GM19397 (cell line): ENCODE results near the gene COQ8B.
"Not testable (repeated sequence)": the region's sequence is repeated elsewhere in the genome, so short reads cannot be mapped to it uniquely, and the experiment has no call there.

Source experiments
- ATAC-seq: cut with Tn5 transposase; IDR thresholded peaks from one replicate; pipeline ENCODE4 v1.9.1; 2021; ENCODE audit warnings: mild to moderate bottlenecking, moderate library complexity; ENCODE audit not compliant: unreplicated experiment

The COQ8B gene

DNA sequence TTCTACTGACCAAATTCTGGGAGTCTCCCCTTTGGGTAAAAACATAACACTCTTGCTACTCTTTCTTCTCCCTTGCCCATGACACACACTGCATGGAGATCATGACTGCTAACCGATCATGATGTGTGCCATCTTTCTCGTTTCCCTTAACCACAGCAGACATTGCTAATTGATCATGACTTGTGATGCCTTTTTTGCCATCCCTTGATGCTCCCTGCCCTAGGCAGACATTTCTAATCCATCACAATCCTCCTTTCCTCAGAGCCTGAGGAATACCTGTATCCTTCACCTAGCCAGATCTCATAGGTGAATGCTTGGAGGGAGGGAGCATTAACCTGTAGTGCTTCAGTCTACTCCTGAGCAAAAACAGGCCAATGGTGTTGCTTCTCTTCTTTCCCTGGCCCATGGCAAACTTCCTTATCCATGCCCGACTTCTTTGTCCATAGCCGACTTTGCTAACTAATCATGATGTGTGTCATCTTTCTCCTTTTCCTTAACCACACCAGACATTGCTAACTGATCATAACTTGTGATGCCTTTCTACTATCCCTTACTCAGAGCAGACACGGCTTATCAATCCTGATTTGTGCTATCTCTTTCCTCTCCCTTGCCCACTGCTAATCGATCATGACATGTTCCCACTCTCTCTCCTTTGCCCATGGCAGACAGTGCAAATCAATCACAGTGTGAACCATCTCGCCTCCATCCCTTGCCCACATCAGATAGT, 44.0 kb downstream of the COQ8B start:
- no peak for ATAC-seq

DNA sequence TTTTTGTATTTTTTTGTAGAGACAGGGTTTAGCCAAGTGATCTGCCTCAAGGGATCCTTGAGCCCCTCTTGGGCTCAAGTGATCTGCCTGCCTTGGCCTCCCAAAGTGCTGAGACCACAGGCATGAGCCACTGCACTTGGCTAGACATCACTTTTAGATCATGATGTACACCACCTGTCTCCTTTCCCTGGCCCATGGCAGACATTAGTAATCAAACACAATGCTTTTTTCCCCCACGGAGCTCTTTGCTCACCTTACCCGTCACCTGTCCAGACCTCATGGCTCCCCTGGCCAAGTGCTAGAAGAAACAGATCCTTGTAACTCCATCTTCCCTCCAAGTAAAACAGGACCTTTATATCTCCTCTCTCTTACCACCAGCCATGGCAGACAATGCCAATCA, 44.6 kb downstream of the COQ8B start:
- no peak for ATAC-seq

DNA sequence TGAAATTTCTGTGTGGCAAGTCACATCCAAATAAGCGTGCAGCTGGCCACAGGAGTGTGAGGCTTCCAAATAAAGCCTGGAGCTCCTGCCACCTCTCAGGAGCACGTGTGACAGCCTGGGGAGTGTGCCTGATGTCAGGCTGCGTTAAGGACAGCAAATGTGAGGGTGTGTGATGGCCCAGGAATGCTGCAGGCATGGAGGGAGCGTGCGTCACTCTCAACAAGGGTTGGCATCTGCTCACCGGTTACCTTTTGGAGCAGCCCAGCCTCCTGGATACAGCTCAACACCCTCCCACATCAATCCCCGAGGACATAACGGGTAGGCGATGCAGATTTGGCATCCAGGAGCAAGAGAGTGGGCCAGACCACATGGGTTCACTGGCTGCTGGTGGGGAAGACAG, 45.3 kb downstream of the COQ8B start:
- no peak for ATAC-seq

DNA sequence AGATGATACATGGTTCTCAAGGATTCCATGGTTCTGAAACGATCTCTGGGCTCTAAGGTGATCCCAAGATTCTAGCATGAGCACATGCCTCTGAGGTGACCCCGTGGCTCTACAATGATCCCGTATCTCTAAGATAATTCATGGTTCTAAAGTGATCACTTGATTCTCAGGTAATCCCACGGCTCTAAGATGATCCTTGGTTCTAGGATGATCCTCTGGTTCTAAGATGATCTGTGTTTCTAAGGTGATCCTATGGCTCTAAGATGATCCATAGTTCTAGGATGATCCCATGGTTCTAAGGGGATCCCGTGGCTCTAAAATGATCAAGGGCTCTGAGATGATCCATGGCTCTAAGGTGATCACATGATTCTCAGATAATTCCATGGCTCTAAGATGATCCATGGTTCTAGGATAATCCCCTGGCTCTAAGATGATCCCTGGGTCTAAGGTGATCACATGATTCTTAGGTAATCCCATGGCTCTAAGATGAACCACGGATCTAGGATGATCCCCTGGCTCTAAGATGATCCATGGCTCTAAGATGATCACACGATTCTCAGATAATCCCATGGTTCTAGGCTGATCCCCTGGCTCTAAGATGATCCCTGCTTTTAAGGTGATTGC, 47.6 kb downstream of the COQ8B start:
- ATAC-seq, result no peak

DNA sequence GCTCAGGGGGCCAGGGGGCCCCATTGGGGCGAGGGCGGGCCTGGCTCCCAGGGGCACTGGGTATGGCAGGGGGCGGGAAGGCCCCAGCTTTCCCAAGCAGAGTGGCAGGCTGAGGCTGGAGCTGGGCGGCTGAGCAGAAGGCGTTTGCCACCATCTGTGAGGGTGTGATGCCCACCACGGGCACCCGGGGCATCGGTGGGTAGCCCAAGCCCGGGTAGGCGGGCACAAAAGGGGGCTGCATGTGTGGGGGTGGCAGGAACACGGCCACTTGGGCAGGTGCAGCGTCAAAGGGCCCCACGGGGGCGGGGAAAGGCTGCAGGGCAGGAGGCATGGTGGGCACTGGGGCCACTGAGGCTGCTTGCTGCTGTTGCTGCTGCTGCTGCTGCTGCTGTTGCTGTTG, 49.1 kb downstream of the COQ8B start:
- no peak for ATAC-seq

DNA sequence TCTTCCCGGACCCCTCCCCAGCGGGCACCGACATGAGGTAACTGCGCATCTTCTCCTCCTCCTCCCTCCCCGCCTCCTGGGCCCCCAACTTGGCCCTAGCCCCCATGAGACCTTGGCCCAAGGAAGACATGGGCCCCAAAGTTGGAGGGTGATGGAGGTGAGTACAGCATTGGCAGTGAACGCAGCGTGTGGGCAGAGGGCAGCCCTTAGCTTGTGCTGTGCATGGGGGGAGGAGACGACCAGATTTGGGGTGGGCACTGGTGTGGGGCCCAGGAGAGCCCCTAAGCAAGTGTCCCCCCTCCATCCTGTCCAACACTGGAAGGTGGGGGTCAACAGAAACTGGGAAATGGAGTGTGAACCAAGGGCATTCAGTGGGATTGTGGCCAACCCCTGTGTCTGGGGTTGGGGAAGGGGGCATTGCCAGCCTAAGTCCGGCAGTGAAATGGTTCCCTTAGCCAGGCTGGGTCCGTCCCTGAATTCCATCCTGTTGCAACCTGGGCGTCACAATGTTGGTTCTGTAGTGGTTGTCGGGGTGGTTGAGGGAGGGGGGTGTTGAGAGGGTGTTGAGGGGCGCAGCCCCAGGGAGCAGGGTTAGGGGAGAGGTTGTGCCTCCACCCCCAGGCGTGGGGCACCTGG, 49.8 kb downstream of the COQ8B start:
- ATAC-seq, result no peak

DNA sequence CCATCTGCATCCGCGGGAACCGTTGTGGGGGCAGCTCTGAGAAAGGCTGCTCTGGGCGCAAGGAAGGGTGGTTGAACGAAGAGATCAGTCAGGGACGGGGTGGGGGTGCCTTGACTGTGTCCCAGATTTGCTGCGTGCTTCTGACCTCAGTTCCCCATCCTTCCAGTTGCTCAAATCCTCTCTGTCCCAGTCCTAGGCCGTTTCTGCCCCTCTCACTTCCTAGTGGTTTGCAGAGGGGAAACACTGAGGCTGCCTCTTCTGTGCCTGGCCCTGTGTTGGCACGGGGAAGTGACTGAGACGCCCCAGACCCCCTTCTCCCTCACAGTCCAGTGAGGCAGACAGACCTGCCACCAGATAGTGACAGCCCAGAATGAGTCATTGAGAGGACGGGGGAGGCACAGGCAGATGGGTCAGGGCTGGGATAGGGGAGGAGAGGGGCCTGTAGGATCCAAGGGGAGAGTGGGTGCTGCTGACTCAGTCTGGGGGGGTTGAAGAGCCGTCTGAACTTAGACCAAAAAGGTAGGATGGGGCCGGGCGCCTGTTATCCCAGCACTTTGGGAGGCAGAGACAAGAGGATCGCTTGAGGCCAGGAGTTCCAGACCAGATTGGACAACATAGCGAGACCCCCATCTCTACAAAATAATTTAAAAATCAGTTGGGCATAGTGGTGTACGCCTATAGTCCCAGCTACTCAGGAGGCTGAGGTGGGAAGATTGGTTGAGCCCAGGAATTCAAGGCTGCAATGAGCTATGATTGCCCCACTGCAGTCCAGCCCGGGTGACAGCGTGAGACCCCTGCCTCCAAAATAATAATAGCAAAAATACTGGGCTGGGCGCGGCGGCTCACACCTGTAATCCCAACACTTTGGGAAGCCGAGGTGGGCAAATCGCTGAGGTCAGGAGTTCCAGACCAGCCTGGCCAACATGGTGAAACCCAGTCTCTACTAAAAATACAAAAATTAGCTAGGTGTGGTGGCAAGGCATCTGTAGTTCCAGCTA, 52.7 kb downstream of the COQ8B start:
- ATAC-seq, result no peak

DNA sequence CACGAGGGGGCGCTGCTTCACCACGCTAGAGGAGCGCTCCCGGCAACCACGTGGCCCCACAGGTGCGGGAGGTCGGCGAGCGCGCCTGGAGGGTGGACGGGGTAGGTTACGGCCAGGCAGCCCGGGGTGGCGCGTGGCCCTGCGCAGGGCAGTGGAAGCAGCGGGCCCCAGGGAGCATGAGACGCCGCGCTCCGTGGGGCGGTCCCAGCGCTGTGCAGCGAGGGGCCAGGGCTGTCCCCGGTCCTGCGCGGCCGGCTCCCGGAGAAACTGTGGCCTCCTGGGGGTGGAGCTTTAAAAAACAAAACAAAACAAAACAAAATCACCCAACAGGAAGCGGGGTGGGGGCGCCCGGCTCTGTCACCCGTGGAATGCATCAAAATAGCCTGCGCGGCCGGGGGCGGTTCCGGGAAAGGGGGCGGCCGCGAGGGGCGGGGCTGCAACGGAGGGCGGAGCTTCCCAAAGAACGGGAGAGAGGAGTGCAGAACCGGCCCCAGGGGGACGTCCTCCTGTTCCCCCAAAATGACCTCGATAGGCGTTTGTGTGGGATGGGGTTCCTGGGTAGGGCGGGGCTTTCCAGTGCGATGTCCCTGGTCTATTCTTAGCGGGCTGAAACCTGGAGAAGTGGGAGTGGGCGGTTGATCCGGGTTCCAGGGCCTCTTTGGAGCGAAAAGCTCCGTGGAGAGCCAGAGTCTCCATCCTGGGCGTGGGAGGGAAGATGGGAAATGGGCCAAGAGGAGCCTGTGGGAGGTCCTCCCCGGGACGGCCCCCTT, 53.6 kb downstream of the COQ8B start:
- peak; percentile 85 for ATAC-seq

DNA sequence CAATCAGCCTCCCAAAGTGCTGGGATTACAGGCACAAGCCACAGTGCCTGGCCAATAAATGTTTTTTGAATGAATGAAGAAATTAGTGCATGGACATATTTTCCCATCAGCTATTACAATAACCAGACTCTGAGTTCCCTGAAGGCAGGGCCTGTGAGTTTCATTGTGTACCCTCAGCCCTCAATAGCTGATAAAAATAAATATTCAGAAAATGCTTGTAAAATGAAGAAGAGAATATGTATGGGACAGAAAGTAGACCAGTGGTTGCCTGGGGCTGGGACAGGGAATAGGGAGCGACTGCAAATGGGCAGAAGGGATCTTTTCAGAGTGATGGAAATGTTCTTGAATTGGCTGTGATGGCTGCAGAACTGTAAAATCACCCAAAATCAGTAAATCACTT, 55.1 kb downstream of the COQ8B start:
- ATAC-seq, result no peak

DNA sequence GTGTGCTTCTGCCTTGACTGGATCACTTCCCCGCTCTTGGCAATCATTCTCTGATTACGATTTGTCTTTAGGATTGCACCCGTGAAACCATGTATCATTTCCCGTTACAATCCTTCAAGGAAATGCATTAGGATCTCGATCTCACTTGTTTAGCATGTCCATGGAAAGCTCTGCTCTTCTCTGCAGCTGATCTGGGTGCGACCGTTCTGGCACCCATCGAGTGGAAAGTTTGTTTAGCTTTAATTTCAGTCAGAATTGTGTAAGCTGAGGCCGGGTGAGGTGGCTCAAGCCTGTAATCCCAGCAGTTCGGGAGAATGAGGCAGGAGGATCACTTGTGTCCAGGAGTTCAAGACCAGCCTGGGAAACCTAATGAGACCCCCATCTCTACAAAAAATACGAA, 57.1 kb downstream of the COQ8B start:
- ATAC-seq, result no peak

DNA sequence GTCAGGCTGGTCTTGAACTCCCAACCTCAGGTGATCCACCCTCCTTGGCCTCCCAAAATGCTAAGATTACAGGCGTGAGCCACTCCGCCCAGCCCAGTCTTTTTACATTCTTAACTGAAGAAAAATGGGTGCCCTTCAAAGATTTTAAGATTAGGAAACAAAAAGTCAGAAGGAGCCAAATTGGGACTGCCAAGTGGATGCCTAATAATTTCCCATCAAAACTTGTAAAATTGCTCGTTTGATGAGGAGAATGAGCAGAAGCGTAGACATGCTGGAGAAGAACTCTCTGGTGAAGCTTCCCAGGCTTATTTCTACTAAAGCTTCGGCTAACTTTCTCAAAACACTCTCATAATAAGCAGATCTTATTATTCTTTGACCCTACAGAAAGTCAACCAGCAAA, 57.6 kb downstream of the COQ8B start:
- no peak for ATAC-seq

DNA sequence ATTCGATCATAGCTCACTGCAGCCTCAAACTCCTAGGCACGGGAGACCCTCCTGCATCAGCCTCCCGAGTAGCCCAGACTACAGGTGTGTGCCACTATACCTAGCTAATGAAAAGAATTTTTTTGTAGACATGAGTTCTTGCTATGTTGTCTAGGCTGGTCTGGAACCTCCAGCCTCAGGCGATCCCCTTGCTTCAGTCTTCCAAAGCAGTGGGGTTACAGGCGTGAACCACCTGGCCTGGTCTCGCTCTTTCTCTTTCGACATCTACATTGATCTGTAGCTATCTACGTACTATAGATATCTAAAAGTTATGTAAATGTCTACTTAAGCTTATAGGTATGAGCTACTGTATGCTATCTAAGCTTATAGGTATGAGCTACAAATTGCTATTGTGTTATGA, 58.7 kb downstream of the COQ8B start:
- ATAC-seq, result no peak

DNA sequence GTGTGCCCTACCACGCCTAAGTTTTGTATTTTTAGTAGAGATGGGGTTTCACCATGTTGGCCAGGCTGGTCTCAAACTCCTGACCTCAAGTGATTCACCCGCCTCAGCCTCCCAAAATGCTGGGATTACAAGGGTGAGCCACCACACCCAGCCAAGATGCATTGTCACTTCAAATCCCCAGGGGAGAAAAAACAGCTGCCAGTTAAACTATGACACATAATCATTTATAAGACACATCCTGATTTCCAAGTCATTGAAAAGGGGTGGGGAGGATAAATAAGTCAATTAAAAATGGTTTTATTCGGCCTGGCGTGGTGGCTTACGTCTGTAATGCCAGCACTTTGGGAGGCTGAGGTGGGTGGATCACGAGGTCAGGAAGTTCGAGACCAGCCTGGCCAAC, 61.0 kb downstream of the COQ8B start:
- ATAC-seq, result not testable (repeated sequence)

DNA sequence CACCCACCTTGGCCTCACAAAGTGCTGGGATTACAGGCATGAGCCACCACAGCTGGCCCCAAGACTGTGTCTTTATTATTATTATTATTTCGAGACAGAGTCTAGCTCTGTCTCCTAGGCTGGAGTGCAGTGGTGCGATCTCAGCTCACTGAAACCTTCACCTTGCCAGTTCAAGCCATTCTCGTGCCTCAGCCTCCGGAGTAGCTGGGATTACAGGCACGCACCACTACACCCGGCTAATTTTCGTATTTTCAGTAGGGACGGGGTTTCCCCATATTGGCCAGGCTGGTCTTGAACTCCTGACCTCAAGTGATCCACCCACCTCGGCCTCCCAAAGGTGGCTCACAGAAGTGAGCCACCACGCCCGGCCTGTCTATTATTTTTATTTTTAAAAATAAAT, 64.4 kb downstream of the COQ8B start:
- not testable (repeated sequence) for ATAC-seq

DNA sequence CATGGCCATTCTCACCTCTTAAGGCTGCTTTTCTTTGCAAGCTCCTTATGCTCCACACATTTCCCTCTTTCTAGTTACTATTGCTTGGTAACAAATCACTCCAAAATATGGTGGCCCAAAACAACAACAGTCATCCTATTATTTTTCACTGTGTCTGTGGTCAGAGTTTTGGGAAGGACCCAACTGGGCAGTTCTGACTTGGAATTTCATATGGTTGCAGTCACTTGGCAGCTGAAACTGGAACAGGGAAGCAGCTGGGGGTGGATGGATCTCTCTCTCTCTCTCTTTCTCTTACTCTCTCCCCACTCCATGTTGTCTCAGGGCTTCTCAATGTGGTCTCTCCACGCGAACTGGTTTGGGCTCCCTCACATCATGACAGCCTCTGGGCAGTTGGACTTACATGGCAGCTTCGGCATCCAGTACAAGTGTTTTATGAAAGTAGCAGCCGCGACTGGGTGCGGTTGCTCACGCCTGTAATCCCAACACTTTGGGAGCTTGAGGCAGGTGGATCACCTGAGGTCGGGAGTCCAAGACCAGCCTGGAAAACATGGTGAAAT, 65.9 kb downstream of the COQ8B start:
- no peak for ATAC-seq

DNA sequence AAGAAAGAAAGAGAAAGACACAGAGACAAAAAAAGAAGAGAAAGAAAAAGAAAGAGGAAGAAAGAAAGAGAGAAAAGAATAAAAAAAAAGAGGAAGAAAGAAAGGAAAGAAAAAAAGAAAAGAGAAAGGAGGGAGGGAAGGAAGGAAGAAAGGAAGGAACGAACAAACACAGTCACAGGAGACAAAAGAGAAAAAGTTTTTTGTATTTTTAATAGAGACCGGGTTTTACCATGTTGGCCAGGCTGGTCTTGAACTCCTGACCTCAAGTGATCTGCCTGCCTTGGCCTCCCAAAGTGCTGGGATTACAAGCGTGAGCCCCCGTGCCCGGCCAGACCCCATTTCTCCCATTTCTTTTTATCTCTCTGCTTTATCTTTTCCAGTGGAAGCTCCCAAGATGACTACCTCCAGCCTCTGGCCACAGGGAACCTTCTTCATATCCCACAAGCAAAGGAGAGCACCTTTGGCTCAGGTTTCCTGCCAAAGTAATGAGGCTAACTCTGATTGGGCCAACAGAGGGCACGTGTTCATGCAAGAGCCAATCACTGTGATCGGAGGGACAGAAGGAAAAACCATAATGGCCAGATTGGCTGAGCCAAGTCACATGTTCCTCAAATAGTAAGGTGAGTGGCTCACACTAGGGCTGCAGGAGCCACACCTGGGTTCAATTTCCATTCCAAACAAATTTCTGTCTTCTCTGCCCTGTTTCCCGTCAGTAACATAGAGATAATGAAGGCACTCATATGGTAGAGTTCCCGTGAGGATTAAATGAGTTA, 66.6 kb downstream of the COQ8B start:
- not testable (repeated sequence) for ATAC-seq

DNA sequence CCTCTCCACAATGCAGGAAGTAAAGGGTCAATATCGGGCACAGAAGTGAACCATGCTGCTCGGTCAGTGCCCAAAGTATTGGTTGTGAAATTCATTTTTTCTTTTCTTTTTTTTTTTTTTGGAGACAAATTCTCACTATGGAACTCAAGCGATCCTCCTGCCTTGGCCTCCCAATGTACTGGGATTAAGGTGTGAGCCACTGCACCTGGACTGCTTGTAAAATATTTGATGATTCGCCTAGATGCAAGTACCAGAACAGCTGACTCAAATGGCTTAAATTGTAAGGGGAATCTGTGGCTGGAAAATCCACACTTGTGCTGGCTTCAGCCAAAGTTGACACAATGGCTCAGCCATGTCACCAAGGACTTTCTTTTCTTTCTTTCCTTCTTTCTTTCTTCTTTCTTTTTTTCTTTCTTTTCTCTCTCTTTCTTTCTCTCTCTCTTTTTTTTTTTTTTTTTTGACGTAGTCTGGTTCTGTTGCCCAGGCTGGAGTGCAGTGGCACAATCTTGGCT, 69.9 kb downstream of the COQ8B start:
- no peak for ATAC-seq

DNA sequence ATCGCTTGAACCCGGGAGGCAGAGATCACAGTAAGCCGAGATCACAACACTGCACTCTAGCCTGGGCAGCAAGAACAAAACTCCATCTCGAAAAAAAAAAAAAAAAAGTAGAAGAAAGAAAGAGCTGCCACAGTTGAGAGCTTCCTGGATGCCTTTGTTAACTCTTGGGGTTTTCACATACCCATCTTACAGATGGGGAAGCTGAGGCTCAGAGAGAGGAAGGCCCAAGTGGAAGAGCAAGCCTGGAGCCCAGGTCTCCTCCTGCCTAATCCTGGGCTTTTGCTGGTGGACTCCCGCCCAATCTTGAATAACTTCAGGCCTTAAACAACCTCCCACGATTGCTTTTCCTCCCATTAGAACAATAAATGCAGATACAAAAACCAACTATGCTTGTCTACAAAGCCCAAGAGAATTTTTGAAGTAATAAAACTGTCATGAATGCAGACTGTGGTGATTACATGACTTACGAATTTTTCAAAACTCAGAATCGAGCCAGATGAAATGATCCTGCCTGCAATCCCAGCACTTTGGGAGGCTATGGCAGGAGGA, 73.9 kb downstream of the COQ8B start:
- ATAC-seq, result no peak
